Esophagus squamous epithelium (tissue), 5 donors: ENCODE results near the gene PRND. TPM values are rescaled to one million over a fixed set of nuclear protein-coding genes. Genes with fewer than 3 reads are reported as not detected.

Experiments
- DNase-seq: peaks from one replicate; lab custom pipeline; 2025; lab: John Stamatoyannopoulos, UW
- H3K27ac ChIP-seq, 4 donors: fragments of 200-600 bp; sonication (generic); one replicate each; pipeline ENCODE4 v1.5.1; 2016 to 2019; ENCODE audit warnings: mild to moderate bottlenecking in 1 of 4
- H3K27me3 ChIP-seq, 4 donors: fragments of 200-600 bp; sonication (generic); 1 replicate in 3 of 4; 2 replicates in 1 of 4; pipeline versions ENCODE4 v1.5.1 to v1.6.0; 2017 to 2021; ENCODE audit warnings: antibody characterized with exemption in 1 of 4
- H3K36me3 ChIP-seq, 3 donors: fragments of 200-600 bp; sonication (generic); one replicate each; pipeline ENCODE4 v1.5.1; 2016 to 2019
- H3K4me1 ChIP-seq, 3 donors: fragments of 200-600 bp; sonication (generic); one replicate each; pipeline ENCODE4 v1.5.1; 2017 to 2019
- H3K4me3 ChIP-seq, 4 donors: fragments of 200-600 bp; sonication (generic); 1 replicate in 3 of 4; 2 replicates in 1 of 4; pipeline ENCODE4 v1.5.1; 2016 to 2019; ENCODE audit warnings: mild to moderate bottlenecking in 2 of 4, moderate library complexity in 1 of 4
- H3K9me3 ChIP-seq, 3 donors: fragments of 200-600 bp; sonication (generic); one replicate each; pipeline ENCODE4 v1.5.1; 2016 to 2019
- POLR2A ChIP-seq, 4 donors: fragments of 450-650 bp; IDR thresholded peaks; one replicate each; pipeline ENCODE4 v1.6.1; 2017; ENCODE audit warnings: antibody characterized with exemption in 4 of 4, mild to moderate bottlenecking in 4 of 4, moderate library complexity in 3 of 4
- WGBS, 2 donors: methylation state at CpG; one replicate each; pipeline ENCODE4 v1.1.5; 2018; 5-methylcytosine and 5-hydroxymethylcytosine counted together
- intact Hi-C: fragments of 100-400 bp; cut with DNase I; formaldehyde crosslinking; loops from one replicate; pipeline ENCODE4 v1.15.0; 2022
- total RNA-seq, 4 donors: library from RNA; depleted of rRNA; stranded (reverse); fragments of >200 nt; gene quantifications; one replicate each; pipeline ENCODE4 v1.1.0, GENCODE V29; 2016
- TF ChIP-seq, protein P1 (sequence below), 6 experiments: fragments of 450-650 bp in 4 of 6; fragments of 200-600 bp in 2 of 6; sonication (generic) in 2 of 6; IDR thresholded peaks; one replicate each; pipeline ENCODE4 v1.5.1; 2016 to 2019; ENCODE audit warnings: antibody characterized with exemption in 6 of 6, mild to moderate bottlenecking in 4 of 6, moderate library complexity in 4 of 6
- donor health status: DM: yes; HTN: yes; CAD: no.

Gene PRND
- total RNA-seq, 4 donors from 2014 or later: not detected

DNA sequence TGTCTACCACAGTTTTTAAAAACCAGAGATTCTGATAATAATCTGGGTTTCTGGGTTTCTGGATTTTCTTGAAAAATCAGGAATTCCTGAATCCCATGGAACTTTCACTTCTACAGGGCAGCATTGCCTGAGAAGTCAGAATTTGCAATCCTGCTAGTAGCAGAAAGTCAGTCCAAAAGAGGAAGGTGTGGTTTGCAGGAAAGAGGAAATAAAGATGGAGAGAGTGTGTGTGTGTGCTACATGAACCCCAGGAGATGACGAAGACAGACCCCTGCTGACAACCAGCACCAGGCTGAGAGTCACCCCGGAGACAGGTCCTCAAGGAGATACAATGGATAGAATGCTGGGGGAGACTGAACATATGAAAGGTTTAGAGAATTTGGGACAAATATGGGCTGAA lies 44.9 kb downstream of the PRND start:
- no peak overlapping the region for H3K27ac ChIP-seq
- intact Hi-C loops: no loop called here
- peaks cover 0 to 1% (median 0%) of the 10 kb centered on the region in 3 donors for H3K9me3 ChIP-seq
- H3K4me1 ChIP-seq: peaks cover 0 to under 1% (median 0%) of the 10 kb centered on the region in 3 donors
- DNase-seq: no peak
- no peaks in the 10 kb centered on the region for H3K36me3 ChIP-seq
- no peak overlapping the region for H3K4me3 ChIP-seq
- peaks cover 0 to under 1% (median 0%) of the 10 kb centered on the region in 4 donors for H3K27me3 ChIP-seq
- TF ChIP-seq, protein P1, sequence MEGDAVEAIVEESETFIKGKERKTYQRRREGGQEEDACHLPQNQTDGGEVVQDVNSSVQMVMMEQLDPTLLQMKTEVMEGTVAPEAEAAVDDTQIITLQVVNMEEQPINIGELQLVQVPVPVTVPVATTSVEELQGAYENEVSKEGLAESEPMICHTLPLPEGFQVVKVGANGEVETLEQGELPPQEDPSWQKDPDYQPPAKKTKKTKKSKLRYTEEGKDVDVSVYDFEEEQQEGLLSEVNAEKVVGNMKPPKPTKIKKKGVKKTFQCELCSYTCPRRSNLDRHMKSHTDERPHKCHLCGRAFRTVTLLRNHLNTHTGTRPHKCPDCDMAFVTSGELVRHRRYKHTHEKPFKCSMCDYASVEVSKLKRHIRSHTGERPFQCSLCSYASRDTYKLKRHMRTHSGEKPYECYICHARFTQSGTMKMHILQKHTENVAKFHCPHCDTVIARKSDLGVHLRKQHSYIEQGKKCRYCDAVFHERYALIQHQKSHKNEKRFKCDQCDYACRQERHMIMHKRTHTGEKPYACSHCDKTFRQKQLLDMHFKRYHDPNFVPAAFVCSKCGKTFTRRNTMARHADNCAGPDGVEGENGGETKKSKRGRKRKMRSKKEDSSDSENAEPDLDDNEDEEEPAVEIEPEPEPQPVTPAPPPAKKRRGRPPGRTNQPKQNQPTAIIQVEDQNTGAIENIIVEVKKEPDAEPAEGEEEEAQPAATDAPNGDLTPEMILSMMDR (IDR thresholded peaks at IDR 0.05): no peak
- TF ChIP-seq POLR2A (IDR thresholded peaks at IDR 0.05): no peak
- 77 to 79% methylated on average over 2 of the region's 2 CpGs for WGBS, 2 donors

DNA sequence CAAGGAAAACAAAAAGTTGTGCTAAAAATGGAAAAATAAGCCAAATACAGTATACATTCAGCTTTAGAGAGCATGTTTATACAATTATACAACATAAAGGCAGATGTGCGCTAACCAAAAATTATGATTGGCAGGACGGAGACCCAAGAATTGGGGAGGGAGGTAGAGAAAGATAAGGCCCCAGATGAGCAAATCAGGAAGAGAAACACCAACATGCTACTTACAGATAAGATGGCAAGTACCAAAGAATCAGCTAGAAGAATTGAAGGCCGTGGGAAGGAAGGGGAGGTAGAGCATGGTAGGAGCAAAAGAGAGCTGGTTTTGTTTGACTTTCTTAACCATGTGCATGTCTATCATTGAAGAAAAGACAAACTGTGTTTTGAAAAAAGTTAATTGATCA lies 45.4 kb downstream of the PRND start:
- TF ChIP-seq, protein P1 (IDR thresholded peaks at IDR 0.05): no peak
- TF ChIP-seq POLR2A (IDR thresholded peaks at IDR 0.05): no peak
- intact Hi-C loops: no loop called here
- no peak overlapping the region for H3K27ac ChIP-seq
- H3K36me3 ChIP-seq: no peaks in the 10 kb centered on the region
- no peaks in the 10 kb centered on the region for H3K27me3 ChIP-seq
- peaks cover 0 to 6% (median 0%) of the 10 kb centered on the region in 3 donors for H3K9me3 ChIP-seq
- WGBS, 2 donors: 81% methylated on average over 3 of the region's 3 CpGs
- DNase-seq: no peak
- H3K4me1 ChIP-seq: no peaks in the 10 kb centered on the region
- H3K4me3 ChIP-seq: no peak overlapping the region

DNA sequence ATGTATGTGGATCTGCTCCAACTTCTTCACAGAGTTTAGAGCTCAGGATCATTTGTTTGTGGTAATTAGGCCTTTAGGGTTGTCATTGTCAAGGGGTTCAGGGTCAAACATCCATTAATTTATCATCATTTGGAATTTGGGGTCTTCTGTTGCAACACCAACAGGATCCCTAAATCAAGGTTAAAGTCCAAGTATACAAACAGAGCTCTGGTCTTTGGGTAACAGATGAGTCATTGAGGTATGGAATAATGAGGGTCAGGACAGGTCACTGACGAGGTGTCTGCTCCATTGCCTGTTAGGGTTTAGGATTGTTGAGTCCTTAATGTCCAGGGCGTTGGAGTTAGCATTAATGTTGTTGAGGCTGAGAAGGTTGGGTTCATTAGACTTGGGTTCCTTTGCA lies 47.6 kb downstream of the PRND start:
- Histone ChIP-seq H3K4me1 (no peaks in the 10 kb centered on the region), H3K9me3 (peaks cover 0 to 10% (median 0%) of the 10 kb centered on the region in 3 donors), H3K27ac (no peak overlapping the region), H3K36me3 (no peaks in the 10 kb centered on the region), H3K4me3 (no peak overlapping the region), H3K27me3 (no peaks in the 10 kb centered on the region)
- 53 to 65% methylated on average over 2 of the region's 2 CpGs for WGBS, 2 donors
- intact Hi-C loops: no loop called here
- DNase-seq: no peak
- TF ChIP-seq POLR2A (IDR thresholded peaks at IDR 0.05): no peak
- TF ChIP-seq, protein P1 (IDR thresholded peaks at IDR 0.05): no peak

DNA sequence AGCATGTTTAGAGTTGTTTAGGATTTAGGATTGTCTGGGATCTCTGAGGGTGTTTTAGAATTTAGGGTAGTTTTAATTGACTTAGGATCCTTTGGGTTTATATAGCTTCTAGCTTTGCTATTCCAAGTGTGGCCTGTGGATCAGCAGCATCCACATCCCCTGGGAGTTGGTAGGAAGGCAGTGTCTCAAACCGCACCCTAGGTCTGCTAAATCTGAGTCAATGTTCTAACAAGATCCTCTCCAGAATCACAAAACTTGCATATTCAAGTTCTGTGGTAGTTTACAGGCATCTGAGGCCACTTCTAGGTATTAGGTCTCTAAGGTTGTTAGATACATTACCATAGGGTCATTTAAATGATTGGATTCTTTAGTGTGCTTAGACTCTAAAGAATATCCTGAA lies 48.3 kb downstream of the PRND start:
- DNase-seq: no peak
- Histone ChIP-seq H3K27ac (no peak overlapping the region), H3K27me3 (no peaks in the 10 kb centered on the region), H3K9me3 (peaks cover 0 to 10% (median 0%) of the 10 kb centered on the region in 3 donors), H3K4me1 (no peaks in the 10 kb centered on the region), H3K36me3 (no peaks in the 10 kb centered on the region), H3K4me3 (no peak overlapping the region)
- 67 to 80% methylated on average over 1 of the region's 1 CpG for WGBS, 2 donors
- intact Hi-C loops: no loop called here
- TF ChIP-seq, protein P1 (IDR thresholded peaks at IDR 0.05): no peak
- TF ChIP-seq POLR2A (IDR thresholded peaks at IDR 0.05): no peak

DNA sequence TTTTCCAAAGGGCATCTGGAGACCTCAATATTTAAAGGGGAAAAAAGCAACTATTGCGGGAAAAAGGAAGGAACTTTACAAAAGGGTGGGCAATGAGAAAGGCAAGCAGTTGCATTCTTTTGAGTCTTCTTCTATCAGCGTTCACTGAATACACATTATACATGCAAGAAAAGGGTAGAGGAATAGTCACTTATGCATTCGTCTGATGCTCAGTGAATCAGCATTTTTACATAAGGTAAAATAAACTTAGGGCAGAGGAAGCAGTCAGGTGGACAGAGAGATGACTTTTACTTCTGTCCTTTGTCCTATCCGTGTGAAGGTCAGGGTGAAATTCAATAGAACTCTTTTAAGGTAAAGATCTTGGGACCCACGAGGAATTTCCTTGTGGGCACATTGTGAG lies 49.3 kb downstream of the PRND start:
- H3K4me3 ChIP-seq: no peak overlapping the region
- 68 to 80% methylated on average over 5 of the region's 5 CpGs for WGBS, 2 donors
- TF ChIP-seq, protein P1 (IDR thresholded peaks at IDR 0.05): no peak
- no peak for TF ChIP-seq POLR2A (IDR thresholded peaks at IDR 0.05)

More for the DNA sequence above, 49.3 kb downstream of the PRND start:
- intact Hi-C loops: no loop called here
- Histone ChIP-seq H3K9me3 (peaks cover 0 to 10% (median 0%) of the 10 kb centered on the region in 3 donors), H3K4me1 (no peaks in the 10 kb centered on the region), H3K27me3 (no peaks in the 10 kb centered on the region), H3K36me3 (no peaks in the 10 kb centered on the region), H3K27ac (no peak overlapping the region)
- DNase-seq: no peak
